DMS 273 (cell line): ENCODE measurements around the gene DLGAP1.

Source experiments
- DNase-seq: peaks from one replicate; lab custom pipeline; 2025; ENCODE audit not compliant: unreplicated experiment; lab: John Stamatoyannopoulos, UW

DLGAP1 gene

DNA sequence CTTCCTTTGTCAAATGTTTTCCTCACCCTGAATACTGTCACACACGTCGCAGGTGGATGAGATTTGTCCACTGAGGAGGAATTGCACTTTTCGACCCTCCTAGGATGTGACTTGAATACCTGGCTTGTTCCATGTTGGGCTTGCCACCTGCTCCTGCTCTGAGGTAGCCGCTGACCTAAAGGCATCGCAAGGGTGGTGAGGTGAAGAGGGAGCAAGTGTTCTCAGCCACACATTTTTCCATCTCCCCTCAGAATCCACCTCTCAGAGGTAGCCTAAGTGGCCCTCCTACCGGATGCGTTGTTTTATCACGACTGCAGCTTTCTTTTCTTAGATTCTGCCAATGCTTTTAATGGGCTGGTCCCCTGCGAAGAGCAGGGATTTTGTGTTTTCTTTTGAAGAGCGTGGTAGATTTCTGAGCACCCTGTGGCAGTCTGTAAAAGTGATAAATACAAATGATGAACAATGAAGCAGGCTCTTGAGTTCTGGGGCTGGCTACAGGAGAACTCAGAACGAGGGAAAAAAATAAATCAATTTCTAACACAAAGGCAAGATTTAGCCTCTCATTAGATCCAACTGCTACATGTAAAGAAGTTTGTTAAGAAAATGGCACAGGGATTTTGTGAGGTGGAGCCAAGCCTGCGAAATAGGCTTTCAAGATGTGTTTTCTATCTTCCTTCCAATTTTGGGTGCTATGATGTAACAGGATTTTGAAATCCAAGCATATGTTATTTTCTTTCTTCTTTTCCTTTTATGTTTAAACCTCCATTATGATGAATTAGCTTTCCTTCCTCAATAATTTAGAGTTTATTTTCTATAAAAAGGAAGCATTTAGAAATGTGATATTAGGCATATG, 618.4 kb downstream of the DLGAP1 start:
- no peak for DNase-seq

- peak; percentile 18 for DNase-seq
Observed at GRCh38 chr18:3832025-3832638, 623.0 kb downstream of the DLGAP1 start.

GRCh38 chr18:3830604-3831003, 624.5 kb downstream of the DLGAP1 start:
- DNase-seq: no peak

DNA sequence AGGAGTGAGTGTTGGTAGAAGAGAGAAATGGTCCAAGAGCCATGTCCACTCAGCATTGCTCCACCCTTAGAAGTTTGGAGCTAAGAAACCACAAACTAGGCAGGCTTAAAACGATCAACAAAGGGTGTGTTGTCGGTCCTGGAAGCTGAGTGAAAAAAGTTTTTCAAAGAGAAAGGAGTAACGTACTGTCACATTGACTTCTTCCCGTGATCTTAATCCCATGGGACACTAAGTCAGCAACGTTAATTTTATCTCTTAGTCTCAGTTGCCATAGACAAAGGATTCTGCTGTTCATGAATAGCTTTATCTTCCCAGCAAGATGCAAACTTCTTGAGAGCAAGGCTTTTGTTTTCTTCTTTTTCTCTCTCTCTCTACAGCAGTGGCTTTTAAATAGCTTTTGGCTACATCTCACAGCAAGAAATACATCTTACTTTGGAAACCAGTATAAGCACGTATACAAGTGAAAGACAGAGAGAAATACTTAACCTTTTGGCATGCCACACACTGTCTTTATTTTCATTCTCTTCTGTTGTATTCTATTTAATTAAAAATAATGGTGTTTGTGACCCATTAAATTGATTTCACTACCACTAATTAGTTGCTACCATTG, 627.8 kb downstream of the DLGAP1 start:
- no peak for DNase-seq

- DNase-seq: no peak
Observed at GRCh38 chr18:3826021-3826420, 629.1 kb downstream of the DLGAP1 start.

DNA sequence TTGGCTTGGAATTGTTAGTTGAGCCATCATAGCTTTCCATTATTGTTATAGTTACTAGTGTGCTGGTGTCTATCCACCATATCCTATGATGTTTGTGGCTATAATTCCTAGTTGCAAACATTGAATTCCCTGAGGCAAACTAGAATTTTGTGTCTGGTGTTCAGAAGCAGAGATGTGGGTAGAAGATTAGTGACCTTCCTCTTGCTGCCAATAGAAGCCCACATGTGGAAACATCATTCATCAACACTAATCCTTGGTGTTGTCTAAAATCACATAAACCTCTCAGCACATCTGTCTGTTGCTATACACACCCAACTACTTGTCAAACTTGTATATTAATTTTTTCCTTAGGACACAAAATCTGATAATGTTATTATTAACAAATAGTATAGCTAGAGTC, 631.0 kb downstream of the DLGAP1 start:
- DNase-seq: no peak

- DNase-seq: no peak
Observed at GRCh38 chr18:3823073-3823472, 632.0 kb downstream of the DLGAP1 start.

- DNase-seq: no peak
Observed at GRCh38 chr18:3821524-3821923, 633.6 kb downstream of the DLGAP1 start.

DNA sequence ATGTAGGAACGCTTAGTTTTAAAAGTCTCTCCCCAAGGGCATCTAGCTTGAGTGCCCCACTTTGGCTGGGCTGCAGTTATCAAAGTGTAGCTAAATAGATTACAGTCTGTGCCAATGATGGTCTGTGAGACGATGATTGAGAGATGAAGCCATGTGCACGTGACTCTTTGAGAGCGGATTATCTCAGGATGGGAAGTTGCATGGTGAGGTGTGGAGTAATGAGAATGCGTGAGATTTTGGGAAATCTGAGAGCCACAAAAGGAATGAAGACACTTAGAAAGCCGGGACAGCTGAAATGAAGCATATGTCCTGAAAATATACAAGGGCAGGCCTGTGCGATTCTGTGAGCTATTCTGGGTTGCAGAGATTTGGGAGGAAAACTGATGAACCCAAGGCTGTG, 635.1 kb downstream of the DLGAP1 start:
- no peak for DNase-seq

DNA sequence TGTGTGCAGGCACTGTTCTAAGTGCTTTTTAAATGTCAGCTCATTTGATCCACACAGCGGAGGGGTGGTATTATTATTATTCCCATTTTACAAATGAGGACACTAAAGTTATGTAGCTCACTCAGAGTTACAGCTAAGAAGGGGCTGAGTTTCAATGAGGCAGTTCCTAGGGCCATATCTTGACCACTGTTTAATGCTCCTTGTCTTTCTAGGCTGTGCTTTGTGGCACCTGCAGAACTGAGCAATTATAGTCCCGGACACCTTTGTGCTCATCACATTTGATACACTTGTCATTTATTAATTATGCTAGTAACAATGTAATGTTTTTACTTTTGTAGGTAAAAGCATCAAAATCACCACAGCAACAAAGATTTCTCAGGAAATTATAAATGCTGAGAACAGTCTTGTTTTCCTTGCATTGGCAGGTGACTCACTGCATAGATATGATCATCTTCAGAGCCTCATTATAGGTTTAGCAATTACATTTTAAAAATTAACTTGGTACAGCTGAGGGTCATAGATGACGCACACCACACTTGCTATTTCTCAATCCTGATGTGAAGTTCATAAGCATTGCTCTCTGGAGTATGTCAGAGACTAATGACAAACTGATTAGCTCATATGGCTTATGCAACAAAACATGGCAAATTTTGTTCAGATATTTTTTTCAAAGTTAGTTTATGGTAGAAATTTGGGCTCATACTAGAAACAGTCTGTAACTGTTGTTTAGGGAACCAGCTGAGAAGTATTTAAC, 638.3 kb downstream of the DLGAP1 start:
- no peak for DNase-seq

DNA sequence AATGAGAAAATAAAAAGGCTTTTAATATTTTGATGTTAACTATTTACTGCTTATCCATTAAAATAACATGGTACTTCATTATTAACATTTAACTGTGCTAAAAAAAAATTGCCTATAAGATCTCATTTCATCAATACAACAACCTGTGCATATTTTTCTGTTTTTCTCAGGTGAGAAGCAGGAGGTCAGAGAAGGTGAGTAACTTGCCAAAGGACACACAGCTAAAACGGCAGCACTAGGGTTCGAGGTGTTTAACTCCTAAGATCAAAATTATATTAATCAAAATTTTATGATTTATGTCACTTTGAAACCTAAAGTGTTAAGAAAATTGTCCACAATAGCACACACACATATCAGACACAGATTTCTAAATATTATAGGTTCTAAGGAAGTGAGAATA, 639.1 kb downstream of the DLGAP1 start:
- DNase-seq: no peak

- DNase-seq: no peak
Observed at GRCh38 chr18:3814816-3815215, 640.3 kb downstream of the DLGAP1 start.

DNA sequence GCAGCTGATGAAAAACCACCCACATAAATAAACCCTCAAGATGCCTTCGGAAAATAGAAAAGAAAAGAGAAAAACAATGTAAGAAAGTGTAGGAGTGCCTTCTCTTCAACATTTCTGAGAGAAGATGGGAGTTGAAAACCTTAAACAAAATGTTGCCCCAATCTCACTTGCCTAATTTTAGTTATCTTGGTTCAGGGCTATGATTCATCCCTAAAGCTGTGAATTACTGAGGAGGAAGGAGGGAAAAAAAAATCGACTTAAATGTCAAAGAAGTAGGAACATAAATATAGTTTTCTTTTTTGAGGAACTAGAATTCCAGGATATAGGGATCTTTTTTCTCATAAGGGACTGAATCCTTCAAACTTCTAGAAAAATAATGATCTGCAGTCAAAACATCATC, 644.8 kb downstream of the DLGAP1 start:
- no peak for DNase-seq

- no peak for DNase-seq
Observed at GRCh38 chr18:3808985-3809780, 645.9 kb downstream of the DLGAP1 start.

DNA sequence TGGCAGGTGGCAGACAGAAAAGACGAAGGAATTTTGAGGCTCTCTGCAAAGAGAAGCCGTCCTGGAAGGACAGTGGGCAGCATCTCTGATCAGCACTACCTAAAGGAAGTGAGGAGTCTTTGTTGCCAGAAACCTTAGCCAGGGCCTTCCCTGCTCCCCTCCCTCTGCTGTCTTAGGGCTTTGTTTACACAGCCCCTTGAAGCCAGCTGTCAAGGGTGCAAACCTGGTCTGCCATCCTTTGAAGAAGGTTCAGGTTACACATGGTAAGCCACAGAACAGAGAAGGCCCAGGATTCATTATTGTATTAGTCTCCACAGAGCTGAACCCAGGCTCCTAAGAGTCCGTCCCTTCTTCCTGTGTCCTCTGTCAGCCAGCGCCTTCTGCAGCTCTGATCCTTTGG, 648.5 kb downstream of the DLGAP1 start:
- DNase-seq: peak; percentile 79

- no peak for DNase-seq
Observed at GRCh38 chr18:3804336-3804735, 650.8 kb downstream of the DLGAP1 start.

- no peak for DNase-seq
Observed at GRCh38 chr18:3803350-3803749, 651.8 kb downstream of the DLGAP1 start.

- DNase-seq: peak; percentile 4
Observed at GRCh38 chr18:3799515-3799914, 655.6 kb downstream of the DLGAP1 start.

GRCh38 chr18:3798032-3798431, 657.1 kb downstream of the DLGAP1 start:
- DNase-seq: no peak

GRCh38 chr18:3796434-3796833, 658.7 kb downstream of the DLGAP1 start:
- no peak for DNase-seq
